SK-N-SH (cell line): ENCODE data around the gene OPRM1. TPM values are rescaled to one million over a fixed set of nuclear protein-coding genes. Genes with fewer than 3 reads are reported as not detected.

Experiments used
- CTCF ChIA-PET: fragments of 300-600, 350-600 bp; formaldehyde crosslinking; extraction: SDS; loops from one replicate; lab custom pipeline; 2021; lab: Yijun Ruan, JAX
- POLR2A ChIA-PET: fragments of 350-600 bp; sonication (Branson Sonifier 250); formaldehyde crosslinking; extraction: SDS; loops from one replicate; lab custom pipeline; 2020; ENCODE audit warnings: antibody characterized with exemption, inconsistent platforms; lab: Yijun Ruan, JAX
- DNase-seq: peaks from one replicate; pipeline ENCODE4 v3.0.0; 2012
- H2AFZ ChIP-seq: fragments of 200-600 bp; sonication (generic); 2 replicates; pipeline ENCODE4 v1.8.1; 2016; ENCODE audit warnings: antibody characterized with exemption, mild to moderate bottlenecking, low read depth
- H3F3A ChIP-seq: fragments of 200-600 bp; sonication (generic); replicated peaks from 2 replicates; pipeline ENCODE3; 2016; ENCODE audit warnings: antibody characterized with exemption, mild to moderate bottlenecking; ENCODE audit not compliant: insufficient read depth
- H3K27ac ChIP-seq, 2 experiments: fragments of 200-500 bp in 1 of 2; fragments of 200-600 bp in 1 of 2; sonication (Bioruptor generic) in 1 of 2; sonication (generic), shearing (Covaris generic) in 1 of 2; 2 replicates each; pipeline versions ENCODE4 v1.5.1 to v1.6.1; 2014 to 2016; ENCODE audit warnings: low read depth in 2 of 2, inconsistent platforms in 1 of 2, low read length in 1 of 2, mild to moderate bottlenecking in 1 of 2, mixed read lengths in 1 of 2
- H3K27me3 ChIP-seq: fragments of 200-600 bp; sonication (generic), shearing (Covaris generic); 2 replicates; pipeline ENCODE4 v1.6.1; 2016; ENCODE audit warnings: mixed run types; ENCODE audit not compliant: insufficient read depth
- H3K36me3 ChIP-seq, 2 experiments: fragments of 200-500 bp in 1 of 2; fragments of 200-600 bp in 1 of 2; sonication (Bioruptor generic) in 1 of 2; sonication (generic) in 1 of 2; replicated peaks in 1 of 2; 2 replicates each; pipeline versions ENCODE3 to v1.5.1; 2014 to 2016; ENCODE audit warnings: low read length in 1 of 2, mild to moderate bottlenecking in 1 of 2; ENCODE audit not compliant: insufficient read depth in 2 of 2, control insufficient read depth in 1 of 2
- H3K4me1 ChIP-seq, 2 experiments: fragments of 200-500 bp in 1 of 2; fragments of 200-600 bp in 1 of 2; sonication (Bioruptor generic) in 1 of 2; sonication (generic), shearing (Covaris generic) in 1 of 2; 2 replicates each; pipeline versions ENCODE4 v1.5.1 to v1.6.1; 2014 to 2016; ENCODE audit warnings: low read depth in 1 of 2, low read length in 1 of 2, mixed run types in 1 of 2; ENCODE audit not compliant: insufficient read depth in 2 of 2, control insufficient read depth in 1 of 2
- H3K4me2 ChIP-seq: fragments of 200-600 bp; sonication (generic), shearing (Covaris generic); 2 replicates; pipeline ENCODE4 v1.6.1; 2017; ENCODE audit warnings: mixed run types
- H3K4me3 ChIP-seq, 2 experiments: fragments of 200-500 bp in 1 of 2; fragments of 200-600 bp in 1 of 2; sonication (Bioruptor generic) in 1 of 2; sonication (generic), shearing (Covaris generic) in 1 of 2; 2 replicates each; pipeline versions ENCODE4 v1.5.1 to v1.8.1; 2014 to 2016; ENCODE audit warnings: low read depth in 2 of 2, inconsistent platforms in 1 of 2, low read length in 1 of 2, mild to moderate bottlenecking in 1 of 2, mixed read lengths in 1 of 2, moderate library complexity in 1 of 2
- H3K79me2 ChIP-seq: fragments of 200-600 bp; sonication (generic); 2 replicates; pipeline ENCODE4 v1.8.1; 2017; ENCODE audit warnings: mild to moderate bottlenecking; ENCODE audit not compliant: insufficient read depth
- H3K9ac ChIP-seq: fragments of 200-600 bp; sonication (generic); 2 replicates; pipeline ENCODE4 v1.6.1; 2017; ENCODE audit warnings: mixed run types
- H3K9me2 ChIP-seq: fragments of 200-600 bp; sonication (generic); 2 replicates; pipeline ENCODE4 v1.6.1; 2017; ENCODE audit warnings: mixed run types
- H3K9me3 ChIP-seq: fragments of 200-600 bp; sonication (generic); 2 replicates; pipeline ENCODE4 v1.6.1; 2017; ENCODE audit warnings: mixed run types, mild to moderate bottlenecking, moderate library complexity
- H4K20me1 ChIP-seq: fragments of 200-600 bp; sonication (generic); 2 replicates; pipeline ENCODE4 v1.6.1; 2017; ENCODE audit warnings: mild to moderate bottlenecking, mixed run types; ENCODE audit not compliant: insufficient read depth
- EP300 ChIP-seq, 2 experiments: IDR thresholded peaks; 2 replicates each; pipeline versions ENCODE4 v1.4.0 to v1.6.1; 2012; ENCODE audit warnings: borderline replicate concordance in 1 of 2, low read depth in 1 of 2, low read length in 1 of 2
- FOXM1 ChIP-seq: IDR thresholded peaks from 2 replicates; pipeline ENCODE4 v1.4.0; 2012; ENCODE audit warnings: low read depth, mild to moderate bottlenecking
- MXI1 ChIP-seq: IDR thresholded peaks from 2 replicates; pipeline ENCODE4 v1.6.1; 2012; ENCODE audit warnings: mild to moderate bottlenecking, low read depth, low read length, improper control_type of control experiment
- RAD21 ChIP-seq: IDR thresholded peaks from 2 replicates; pipeline ENCODE4 v1.6.1; 2012; ENCODE audit warnings: mild to moderate bottlenecking, low read length
- SMC3 ChIP-seq: IDR thresholded peaks from 2 replicates; pipeline ENCODE4 v1.6.1; 2012; ENCODE audit warnings: low read depth, low read length, improper control_type of control experiment
- TAF1 ChIP-seq: IDR thresholded peaks from 2 replicates; pipeline ENCODE4 v1.6.1; 2012; ENCODE audit warnings: low read depth, mild to moderate bottlenecking, low read length, moderate library complexity, borderline replicate concordance
- TEAD4 ChIP-seq: IDR thresholded peaks from 2 replicates; pipeline ENCODE4 v1.4.0; 2012; ENCODE audit warnings: mild to moderate bottlenecking, borderline replicate concordance; ENCODE audit not compliant: insufficient read depth
- YY1 ChIP-seq: IDR thresholded peaks from 2 replicates; pipeline ENCODE4 v1.4.0; 2012; ENCODE audit warnings: low read depth, mild to moderate bottlenecking
- WGBS: methylation state at CpG from one replicate; pipeline ENCODE4 v1.1.6; 2017; ENCODE audit warnings: low lambda C conversion rate; 5-methylcytosine and 5-hydroxymethylcytosine counted together
- polyA plus RNA-seq, 3 experiments: library from polyadenylated mRNA; depleted of rRNA; stranded (reverse); fragments of >200 nt; gene quantifications; 2 replicates each; pipeline ENCODE4 v1.2.3, GENCODE V29; 2012
- TF ChIP-seq, protein P1 (sequence below): fragments of 150-350 bp; IDR thresholded peaks from 2 replicates; pipeline ENCODE4 v1.6.1; 2017; ENCODE audit warnings: antibody characterized with exemption, low read length, low read depth, borderline replicate concordance
- TF ChIP-seq, protein P2 (sequence below): fragments of 150-350 bp; IDR thresholded peaks from 2 replicates; pipeline ENCODE4 v1.6.1; 2016; ENCODE audit warnings: mild to moderate bottlenecking, low read depth, low read length

Gene OPRM1
- polyA plus RNA-seq, 1 of the 3 experiments (the other 2 are of a cell fraction) = 0.15 TPM

DNA sequence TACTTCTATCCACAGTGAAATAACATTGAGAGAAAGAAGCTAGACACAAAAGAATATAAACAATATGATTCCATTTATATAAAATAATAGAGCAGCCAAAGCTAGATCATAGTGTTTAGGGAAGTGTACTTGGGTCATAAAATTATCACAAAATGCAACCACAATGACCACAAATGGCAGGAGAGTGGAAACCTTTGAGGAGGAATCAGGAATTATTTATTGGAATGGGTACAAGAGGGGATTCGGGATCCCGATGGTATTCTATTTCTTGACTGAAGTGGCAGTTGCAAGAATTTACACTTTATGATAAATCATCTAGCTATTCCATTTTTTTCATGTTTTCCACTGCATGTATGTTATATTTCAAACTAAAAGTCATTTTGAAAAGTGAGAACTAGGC, 241.5 kb downstream of the OPRM1 start:
- Histone ChIP-seq H3K79me2 (no peaks in the 10 kb centered on the region), H3K4me2 (no peak overlapping the region), H3K36me3 (no peaks in the 10 kb centered on the region), H3F3A (no peaks in the 10 kb centered on the region), H3K4me1 (peaks cover 0 to 4% of the 10 kb centered on the region in 2 experiments; a peak in 1 of 4 replicates), H3K9me3 (no peaks in the 10 kb centered on the region), H3K9me2 (no peaks in the 10 kb centered on the region), H3K9ac (no peak overlapping the region), H3K27me3 (no peaks in the 10 kb centered on the region), H4K20me1 (no peaks in the 10 kb centered on the region), H3K27ac (no peak overlapping the region), H3K4me3 (no peak overlapping the region), H2AFZ (no peak overlapping the region)
- CTCF ChIA-PET = interaction anchor here (0.7 kb wide), 1 partner anchor 11 kb away, joined by 3 read pairs; no protein-coding TSS in a partner anchor
- POLR2A ChIA-PET = no interaction called here
- TF ChIP-seq FOXM1 (no peak), MXI1 (no peak), RAD21 (no peak), YY1 (no peak)
- TF ChIP-seq, protein P1, sequence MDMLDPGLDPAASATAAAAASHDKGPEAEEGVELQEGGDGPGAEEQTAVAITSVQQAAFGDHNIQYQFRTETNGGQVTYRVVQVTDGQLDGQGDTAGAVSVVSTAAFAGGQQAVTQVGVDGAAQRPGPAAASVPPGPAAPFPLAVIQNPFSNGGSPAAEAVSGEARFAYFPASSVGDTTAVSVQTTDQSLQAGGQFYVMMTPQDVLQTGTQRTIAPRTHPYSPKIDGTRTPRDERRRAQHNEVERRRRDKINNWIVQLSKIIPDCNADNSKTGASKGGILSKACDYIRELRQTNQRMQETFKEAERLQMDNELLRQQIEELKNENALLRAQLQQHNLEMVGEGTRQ = no peak
- DNase-seq = no peak
- 86% methylated on average over 2 of the region's 2 CpGs for WGBS

DNA sequence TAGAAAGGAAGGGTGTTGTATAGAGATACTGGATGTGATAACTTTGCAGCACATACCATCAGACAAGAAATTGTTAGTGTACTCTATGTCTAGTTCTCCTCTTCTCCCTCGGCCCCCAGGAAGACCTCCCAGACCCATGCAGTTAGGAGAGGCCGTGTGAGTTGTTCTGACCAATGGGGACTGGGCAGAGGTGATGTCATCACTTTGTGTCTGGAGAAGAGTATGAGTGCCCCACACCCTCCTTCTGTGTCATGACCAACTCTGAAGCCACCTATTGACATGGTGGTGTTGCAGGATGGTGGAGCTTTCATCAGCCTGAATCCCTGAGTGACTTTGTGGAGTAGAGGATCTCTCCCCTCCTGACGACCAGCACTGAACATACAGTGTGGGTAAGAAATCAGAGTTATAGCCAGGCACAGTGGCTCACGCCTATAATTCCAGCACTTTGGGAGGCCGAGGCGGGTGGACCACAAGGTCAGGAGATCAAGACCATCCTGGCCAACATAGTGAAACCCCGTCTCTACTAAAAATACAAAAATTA, 245.3 kb downstream of the OPRM1 start:
- H3K9me3 ChIP-seq = no peaks in the 10 kb centered on the region
- H3K27ac ChIP-seq = no peak overlapping the region
- H3K4me3 ChIP-seq = no peak overlapping the region
- no peak for DNase-seq
- TF ChIP-seq, protein P2, sequence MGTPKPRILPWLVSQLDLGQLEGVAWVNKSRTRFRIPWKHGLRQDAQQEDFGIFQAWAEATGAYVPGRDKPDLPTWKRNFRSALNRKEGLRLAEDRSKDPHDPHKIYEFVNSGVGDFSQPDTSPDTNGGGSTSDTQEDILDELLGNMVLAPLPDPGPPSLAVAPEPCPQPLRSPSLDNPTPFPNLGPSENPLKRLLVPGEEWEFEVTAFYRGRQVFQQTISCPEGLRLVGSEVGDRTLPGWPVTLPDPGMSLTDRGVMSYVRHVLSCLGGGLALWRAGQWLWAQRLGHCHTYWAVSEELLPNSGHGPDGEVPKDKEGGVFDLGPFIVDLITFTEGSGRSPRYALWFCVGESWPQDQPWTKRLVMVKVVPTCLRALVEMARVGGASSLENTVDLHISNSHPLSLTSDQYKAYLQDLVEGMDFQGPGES = no peak
- no peak for TF ChIP-seq EP300 (IDR thresholded peaks at IDR 0.05; ENCODE audit: borderline replicate concordance in 1 of 2, low read depth in 1 of 2, low read length in 1 of 2)
- no peak for TF ChIP-seq YY1
- no peak for TF ChIP-seq TAF1
- TF ChIP-seq SMC3 = no peak
- TF ChIP-seq TEAD4 = no peak
- no peaks in the 10 kb centered on the region for H3K36me3 ChIP-seq
- no peaks in the 10 kb centered on the region for H4K20me1 ChIP-seq
- no peaks in the 10 kb centered on the region for H3K79me2 ChIP-seq
- 92% methylated on average over 7 of the region's 7 CpGs for WGBS
- H3K4me2 ChIP-seq = no peak overlapping the region
- no peaks in the 10 kb centered on the region for H3F3A ChIP-seq
- H3K9ac ChIP-seq = no peak overlapping the region
- H2AFZ ChIP-seq = no peak overlapping the region
- POLR2A ChIA-PET = no interaction called here
- H3K27me3 ChIP-seq = no peaks in the 10 kb centered on the region
- no peaks in the 10 kb centered on the region for H3K4me1 ChIP-seq
- CTCF ChIA-PET = interaction anchor here (1.5 kb wide), 1 partner anchor 18 kb away, joined by 3 read pairs; no protein-coding TSS in a partner anchor
- H3K9me2 ChIP-seq = no peaks in the 10 kb centered on the region
